Esophagus muscularis mucosa (tissue), 4 donors: ENCODE data around the gene COL4A1. TPM values are rescaled to one million over a fixed set of nuclear protein-coding genes. Genes with fewer than 3 reads are reported as not detected.

ENCODE experiments used
- DNase-seq: peaks from one replicate; pipeline ENCODE4 v3.0.0-alpha.2; 2017; ENCODE audit errors: extremely low spot score
- H3K27ac ChIP-seq, 4 donors: fragments of 200-600 bp; sonication (generic); replicated peaks in 1 of 4; 1 replicate in 3 of 4; 2 replicates in 1 of 4; pipeline ENCODE4 v1.5.1; 2016 to 2019; ENCODE audit warnings: mild to moderate bottlenecking in 1 of 4
- H3K27me3 ChIP-seq, 4 donors: fragments of 200-600 bp; sonication (generic); one replicate each; pipeline versions ENCODE4 v1.5.1 to v1.6.0; 2016 to 2019
- H3K36me3 ChIP-seq, 4 donors: fragments of 200-600 bp; sonication (generic); one replicate each; pipeline ENCODE4 v1.5.1; 2016 to 2019
- H3K4me1 ChIP-seq, 4 donors: fragments of 200-600 bp; sonication (generic); one replicate each; pipeline ENCODE4 v1.5.1; 2016 to 2019
- H3K4me3 ChIP-seq, 4 donors: fragments of 200-600 bp; sonication (generic); 1 replicate in 2 of 4; 2 replicates in 2 of 4; pipeline ENCODE4 v1.5.1; 2016 to 2019; ENCODE audit warnings: mild to moderate bottlenecking in 4 of 4, moderate library complexity in 1 of 4
- H3K9me3 ChIP-seq, 4 donors: fragments of 200-600 bp; sonication (generic); 1 replicate in 3 of 4; 2 replicates in 1 of 4; pipeline ENCODE4 v1.5.1; 2016 to 2019
- CTCF ChIP-seq, 3 experiments: fragments of 200-600 bp in 2 of 3; fragments of 450-650 bp in 1 of 3; sonication (generic) in 2 of 3; IDR thresholded peaks; one replicate each; pipeline ENCODE4 v1.5.1; 2017 to 2019; ENCODE audit warnings: antibody characterized with exemption in 3 of 3, mild to moderate bottlenecking in 2 of 3, moderate library complexity in 1 of 3
- EP300 ChIP-seq: sonication (generic); formaldehyde crosslinking; IDR thresholded peaks from one replicate; pipeline ENCODE4 v1.6.1; 2017; ENCODE audit warnings: antibody characterized with exemption
- POLR2A ChIP-seq: fragments of 450-650 bp; IDR thresholded peaks from one replicate; pipeline ENCODE4 v1.6.1; 2017; ENCODE audit warnings: antibody characterized with exemption, moderate library complexity, mild to moderate bottlenecking, low read depth
- POLR2AphosphoS5 ChIP-seq, 2 donors: sonication (generic); formaldehyde crosslinking; IDR thresholded peaks; one replicate each; pipeline ENCODE4 v1.6.1; 2017; ENCODE audit warnings: antibody characterized with exemption in 2 of 2
- WGBS: methylation state at CpG from one replicate; pipeline ENCODE4 v1.1.5; 2018; 5-methylcytosine and 5-hydroxymethylcytosine counted together
- intact Hi-C: fragments of 100-400 bp; cut with DNase I; formaldehyde crosslinking; loops from one replicate; pipeline ENCODE4 v1.15.1; 2023
- total RNA-seq, 4 donors: library from RNA; depleted of rRNA; stranded (reverse); fragments of >200 nt; gene quantifications; one replicate each; pipeline versions ENCODE4 v1.1.0 to v1.2.1, GENCODE V29; 2016

COL4A1 gene
- total RNA-seq, 4 donors from 2014 or later, result 328 to 578 (median 405) TPM

GRCh38 chr13:110307767-110308655, 1.1 kb upstream of the COL4A1 start:
- no peak for DNase-seq
- Histone ChIP-seq H3K27me3 (peaks cover 0 to 5% (median 2%) of the 10 kb centered on the region in 4 donors), H3K9me3 (no peaks in the 10 kb centered on the region), H3K36me3 (peaks cover 0 to 11% (median 5%) of the 10 kb centered on the region in 4 donors), H3K4me3 (peak overlapping the region; percentile 93 to 97 (median 94)), H3K27ac (peak overlapping the region; percentile 99), H3K4me1 (peaks cover 52 to 68% (median 63%) of the 10 kb centered on the region in 4 donors)
- TF ChIP-seq POLR2AphosphoS5 (IDR thresholded peaks at IDR 0.05) (peak in 1 of 2 donors; percentile 9), POLR2A (peak; percentile 26), CTCF (IDR thresholded peaks at IDR 0.05) (no peak)
- WGBS, result 1% methylated on average over 53 of the region's 64 CpGs
- intact Hi-C loops, result loop anchor here (5.0 kb wide), 2 partner anchors 34 to 109 kb away; no protein-coding TSS in a partner anchor

GRCh38 chr13:110306340-110306959, 507 bp downstream of the COL4A1 start:
- no peaks in the 10 kb centered on the region for H3K9me3 ChIP-seq
- peaks cover 50 to 68% (median 63%) of the 10 kb centered on the region in 4 donors for H3K4me1 ChIP-seq
- DNase-seq, result no peak
- H3K27me3 ChIP-seq, result peaks cover 0 to 5% (median 2%) of the 10 kb centered on the region in 4 donors
- intact Hi-C loops, result loop anchor here (5.0 kb wide), 2 partner anchors 36 to 111 kb away; no protein-coding TSS in a partner anchor
- 0% methylated on average over 14 of the region's 53 CpGs for WGBS
- H3K27ac ChIP-seq, result peak overlapping the region; percentile 99
- peaks cover 0 to 9% (median 4%) of the 10 kb centered on the region in 4 donors for H3K36me3 ChIP-seq
- H3K4me3 ChIP-seq, result peak overlapping the region; percentile 93 to 97 (median 94)
- TF ChIP-seq CTCF (IDR thresholded peaks at IDR 0.05), result peak in 1 of 3 experiments; percentile 8
- no peak for TF ChIP-seq EP300
- TF ChIP-seq POLR2AphosphoS5 (IDR thresholded peaks at IDR 0.05), result no peak
- no peak for TF ChIP-seq POLR2A

- Histone ChIP-seq H3K4me1 (peaks cover 50 to 68% (median 63%) of the 10 kb centered on the region in 4 donors), H3K27me3 (peaks cover 0 to 5% (median 2%) of the 10 kb centered on the region in 4 donors), H3K4me3 (peak overlapping the region; percentile 93 to 97 (median 94)), H3K36me3 (peaks cover 0 to 4% (median 2%) of the 10 kb centered on the region in 4 donors), H3K9me3 (no peaks in the 10 kb centered on the region), H3K27ac (peak overlapping the region; percentile 99)
- no peak for TF ChIP-seq CTCF (IDR thresholded peaks at IDR 0.05)
- no peak for TF ChIP-seq EP300
- TF ChIP-seq POLR2A, result no peak
- peak in 1 of 2 donors; percentile 37 for TF ChIP-seq POLR2AphosphoS5 (IDR thresholded peaks at IDR 0.05)
- WGBS, result under 1% methylated on average over 6 of the region's 6 CpGs
- DNase-seq, result no peak
- intact Hi-C loops, result loop anchor here (5.0 kb wide), 2 partner anchors 36 to 111 kb away; no protein-coding TSS in a partner anchor
These were observed 1.0 kb downstream of the COL4A1 start for GRCh38 chr13:110305949-110306339.

- Histone ChIP-seq H3K4me1 (peaks cover 50 to 68% (median 63%) of the 10 kb centered on the region in 4 donors), H3K36me3 (no peaks in the 10 kb centered on the region), H3K9me3 (no peaks in the 10 kb centered on the region), H3K27me3 (peaks cover 0 to 5% (median 2%) of the 10 kb centered on the region in 4 donors), H3K4me3 (peak overlapping the region; percentile 93 to 97 (median 94)), H3K27ac (peak overlapping the region; percentile 99)
- intact Hi-C loops, result loop anchor here (5.0 kb wide), 2 partner anchors 37 to 112 kb away; no protein-coding TSS in a partner anchor
- 21% methylated on average over 2 of the region's 2 CpGs for WGBS
- DNase-seq, result no peak
- TF ChIP-seq EP300 (no peak), CTCF (IDR thresholded peaks at IDR 0.05) (no peak), POLR2A (no peak), POLR2AphosphoS5 (IDR thresholded peaks at IDR 0.05) (no peak)
These were observed 1.4 kb downstream of the COL4A1 start for GRCh38 chr13:110305544-110305943.
